ENCODE results near the gene RWDD3. TPM values are rescaled to one million over a fixed set of nuclear protein-coding genes. Genes with fewer than 3 reads are reported as not detected.

The RWDD3 gene
- total and polyA plus RNA-seq, 2 donors (not counting 3 experiments of a cell fraction or from before 2014, with no cell fraction given) = 9.3 to 12.1 TPM

DNA sequence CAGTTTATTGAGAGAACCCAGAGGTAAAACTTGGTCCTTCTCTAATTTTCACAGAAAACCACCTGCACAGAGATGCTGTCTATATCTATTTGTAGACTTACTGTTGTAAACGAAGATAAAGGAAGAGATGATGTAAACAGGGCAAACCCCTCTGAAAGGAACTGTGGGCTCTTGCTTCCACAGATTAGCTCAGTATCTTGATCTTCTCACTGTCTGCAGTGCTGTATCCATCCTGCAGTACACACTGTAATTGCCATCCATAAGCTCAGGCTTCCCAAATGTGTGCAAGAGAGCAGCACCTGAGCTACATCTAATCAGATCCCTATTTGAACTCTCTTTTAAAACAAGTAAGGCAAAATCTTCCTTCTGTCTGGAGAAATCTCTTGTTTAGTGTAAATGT lies 16.6 kb upstream of the RWDD3 start:
- Histone ChIP-seq H3K9me3 (replicated peaks; ENCODE audit: control insufficient read depth, insufficient read depth, low read length) (no peaks in the 10 kb centered on the region), H3K9ac (replicated peaks; ENCODE audit: extremely low read depth, insufficient read depth, low read length) (no peak overlapping the region), H3K36me3 (ENCODE audit: control insufficient read depth in 2 of 2, extremely low read depth in 1 of 2, insufficient read depth in 2 of 2, low read length in 2 of 2) (no peaks in the 10 kb centered on the region), H3K4me2 (ENCODE audit: insufficient read depth, low read length) (no peak overlapping the region), H3K4me3 (replicated peaks in 1 of 3; ENCODE audit: insufficient read depth in 1 of 3, low read depth in 1 of 3, low read length in 3 of 3) (no peak overlapping the region), H3K27me3 (ENCODE audit: control insufficient read depth in 2 of 2, insufficient read depth in 2 of 2, low read length in 2 of 2) (peaks cover 0 to 2% of the 10 kb centered on the region in 2 experiments), H3K9me1 (replicated peaks; ENCODE audit: control insufficient read depth, extremely low read depth, insufficient read depth, low read length) (no peaks in the 10 kb centered on the region), H3K79me2 (ENCODE audit: control insufficient read depth, insufficient read depth, low read length) (no peaks in the 10 kb centered on the region), H2AFZ (ENCODE audit: low read depth, low read length) (no peak overlapping the region), H4K20me1 (replicated peaks; ENCODE audit: control insufficient read depth, extremely low read depth, insufficient read depth, low read length) (no peaks in the 10 kb centered on the region), H3K27ac (ENCODE audit: insufficient read depth, low read depth, low read length) (no peak overlapping the region), H3K4me1 (ENCODE audit: control insufficient read depth, extremely low read depth, insufficient read depth, low read length) (no peaks in the 10 kb centered on the region)
- DNase-seq (ENCODE audit: low read depth, low spot score) (no peak), FAIRE-seq (no peak)
- TF ChIP-seq POLR2A (IDR thresholded peaks at IDR 0.05; ENCODE audit: low read depth, low read length) (no peak), MYC (IDR thresholded peaks at IDR 0.05; ENCODE audit: low read depth, low read length) (no peak), POLR2AphosphoS5 (IDR thresholded peaks at IDR 0.05; ENCODE audit: insufficient read depth, low read depth, low read length) (no peak)
- intact Hi-C loops (cut with micrococcal nuclease) = no loop called here
- no TSS peak for BruUV-seq (replicated peaks)
- CTCF ChIA-PET = interaction anchor here (1.3 kb wide), 1 partner anchor 21 kb away, joined by 3 read pairs; no protein-coding TSS in a partner anchor
- POLR2A ChIA-PET = no interaction called here
- dilution Hi-C loops (cut with MboI; ENCODE audit: extremely low pct_ligation_motif_present, low sequenced_read_pairs) = no loop called here

- FAIRE-seq (no peak), DNase-seq (ENCODE audit: low read depth, low spot score) (no peak)
- Histone ChIP-seq H3K9me3 (replicated peaks; ENCODE audit: control insufficient read depth, insufficient read depth, low read length) (no peaks in the 10 kb centered on the region), H3K27ac (ENCODE audit: insufficient read depth, low read depth, low read length) (no peak overlapping the region), H2AFZ (ENCODE audit: low read depth, low read length) (no peak overlapping the region), H3K9me1 (replicated peaks; ENCODE audit: control insufficient read depth, extremely low read depth, insufficient read depth, low read length) (no peaks in the 10 kb centered on the region), H3K79me2 (ENCODE audit: control insufficient read depth, insufficient read depth, low read length) (no peaks in the 10 kb centered on the region), H3K27me3 (ENCODE audit: control insufficient read depth in 2 of 2, insufficient read depth in 2 of 2, low read length in 2 of 2) (peaks cover 0 to 2% of the 10 kb centered on the region in 2 experiments), H3K9ac (replicated peaks; ENCODE audit: extremely low read depth, insufficient read depth, low read length) (no peak overlapping the region), H3K36me3 (ENCODE audit: control insufficient read depth in 2 of 2, extremely low read depth in 1 of 2, insufficient read depth in 2 of 2, low read length in 2 of 2) (no peaks in the 10 kb centered on the region), H4K20me1 (replicated peaks; ENCODE audit: control insufficient read depth, extremely low read depth, insufficient read depth, low read length) (no peaks in the 10 kb centered on the region), H3K4me3 (replicated peaks in 1 of 3; ENCODE audit: insufficient read depth in 1 of 3, low read depth in 1 of 3, low read length in 3 of 3) (no peak overlapping the region), H3K4me1 (ENCODE audit: control insufficient read depth, extremely low read depth, insufficient read depth, low read length) (no peaks in the 10 kb centered on the region), H3K4me2 (ENCODE audit: insufficient read depth, low read length) (no peak overlapping the region)
- no TSS peak for BruUV-seq (replicated peaks)
- ChIA-PET CTCF (no interaction called here), POLR2A (no interaction called here)
- dilution Hi-C loops (cut with MboI; ENCODE audit: extremely low pct_ligation_motif_present, low sequenced_read_pairs) (no loop called here), intact Hi-C loops (cut with micrococcal nuclease) (no loop called here)
- no peak for TF ChIP-seq EZH2 (IDR thresholded peaks at IDR 0.05; ENCODE audit: borderline replicate concordance, low read depth, low read length, severe bottlenecking)
Observed at GRCh38 chr1:95219407-95219806, 14.6 kb upstream of the RWDD3 start.
